ENCODE measurements around the gene BSN. TPM values are rescaled to one million over a fixed set of nuclear protein-coding genes. Genes with fewer than 3 reads are reported as not detected.
"Not testable (repeated sequence)": the region's sequence is repeated elsewhere in the genome, so short reads cannot be mapped to it uniquely, and the experiment has no call there.

The BSN gene
- total RNA-seq, 1 donor = 0.27 TPM

- no peak overlapping the region for H3K4me3 ChIP-seq (ENCODE audit: low read depth, low read length)
- DNase-seq (ENCODE audit: low read depth) = no peak
- TF ChIP-seq CTCF (IDR thresholded peaks at IDR 0.05; ENCODE audit: insufficient read depth, low read length) = no peak
Measured at GRCh38 chr3:49681543-49681942, 127.3 kb downstream of the BSN start.

GRCh38 chr3:49683162-49683561 lies 128.9 kb downstream of the BSN start:
- no peak for TF ChIP-seq CTCF (IDR thresholded peaks at IDR 0.05; ENCODE audit: insufficient read depth, low read length)
- no peak overlapping the region for H3K4me3 ChIP-seq (ENCODE audit: low read depth, low read length)
- DNase-seq (ENCODE audit: low read depth) = no peak

- H3K4me3 ChIP-seq (ENCODE audit: low read depth, low read length); DNase-seq (ENCODE audit: low read depth): not testable (repeated sequence)
Measured at GRCh38 chr3:49684453-49684852, 130.2 kb downstream of the BSN start.

GRCh38 chr3:49685103-49685502 lies 130.8 kb downstream of the BSN start:
- H3K4me3 ChIP-seq (ENCODE audit: low read depth, low read length); DNase-seq (ENCODE audit: low read depth): not testable (repeated sequence)

GRCh38 chr3:49685846-49686245 lies 131.6 kb downstream of the BSN start:
- not testable (repeated sequence) for H3K4me3 ChIP-seq (ENCODE audit: low read depth, low read length); DNase-seq (ENCODE audit: low read depth)

- DNase-seq (ENCODE audit: low read depth); H3K4me3 ChIP-seq (ENCODE audit: low read depth, low read length): not testable (repeated sequence)
Measured at GRCh38 chr3:49686346-49686745, 132.1 kb downstream of the BSN start.

GRCh38 chr3:49686769-49687423 lies 132.6 kb downstream of the BSN start:
- DNase-seq (ENCODE audit: low read depth) = peak; percentile 23
- peak overlapping the region; percentile 13 for H3K4me3 ChIP-seq (ENCODE audit: low read depth, low read length)

GRCh38 chr3:49687424-49687795 lies 133.1 kb downstream of the BSN start:
- not testable (repeated sequence) for DNase-seq (ENCODE audit: low read depth); H3K4me3 ChIP-seq (ENCODE audit: low read depth, low read length)

GRCh38 chr3:49688338-49689045 lies 134.2 kb downstream of the BSN start:
- H3K4me3 ChIP-seq (ENCODE audit: low read depth, low read length) = peak overlapping the region; percentile 93
- not testable (repeated sequence) for DNase-seq (ENCODE audit: low read depth)

- DNase-seq (ENCODE audit: low read depth) = peak; percentile 90
- peak; percentile 45 for TF ChIP-seq CTCF (IDR thresholded peaks at IDR 0.05; ENCODE audit: insufficient read depth, low read length)
- peak within 1 kb of the TSS; percentile 93 for H3K4me3 ChIP-seq (ENCODE audit: low read depth, low read length)
Measured at GRCh38 chr3:49689046-49689907, 135.0 kb downstream of the BSN start, which contains the start of the genes MST1 and RNF123. Gene MST1 (minus strand): TSS chr3:49689474. CDS start chr3:49688691, 783 bp downstream. Gene RNF123 (plus strand): TSS chr3:49689557. CDS start chr3:49691166, 1,609 bp downstream.

- peak overlapping the region; percentile 93 for H3K4me3 ChIP-seq (ENCODE audit: low read depth, low read length)
- DNase-seq (ENCODE audit: low read depth) = not testable (repeated sequence)
Measured at GRCh38 chr3:49689908-49690624, 135.8 kb downstream of the BSN start.

GRCh38 chr3:49690856-49691255 lies 136.6 kb downstream of the BSN start:
- DNase-seq (ENCODE audit: low read depth) = not testable (repeated sequence)
- H3K4me3 ChIP-seq (ENCODE audit: low read depth, low read length) = peak overlapping the region; percentile 18

- H3K4me3 ChIP-seq (ENCODE audit: low read depth, low read length); DNase-seq (ENCODE audit: low read depth): not testable (repeated sequence)
Measured at GRCh38 chr3:49691481-49691880, 137.2 kb downstream of the BSN start.
